NCI-H1694 (cell line): ENCODE data around the gene ARL14EP.

Experiments
- DNase-seq: peaks from one replicate; lab custom pipeline; 2025; lab: John Stamatoyannopoulos, UW

Gene ARL14EP

GRCh38 chr11:30381879-30382278, 59.0 kb downstream of the ARL14EP start:
- no peak for DNase-seq
